Suprapubic skin (tissue), 4 donors: Measurements from ENCODE around the gene SLC16A10.

Experiments used
- CTCF ChIP-seq, 2 donors: fragments of 200-600 bp in 1 of 2; fragments of 450-650 bp in 1 of 2; sonication (generic) in 1 of 2; IDR thresholded peaks; one replicate each; pipeline ENCODE4 v1.5.1; 2016 to 2019; ENCODE audit warnings: antibody characterized with exemption in 2 of 2, mild to moderate bottlenecking in 1 of 2, moderate library complexity in 1 of 2
- EP300 ChIP-seq: sonication (generic); formaldehyde crosslinking; IDR thresholded peaks from one replicate; pipeline ENCODE4 v1.6.1; 2017; ENCODE audit warnings: antibody characterized with exemption
- POLR2A ChIP-seq, 2 donors: fragments of 450-650 bp; IDR thresholded peaks; one replicate each; pipeline ENCODE4 v1.6.1; 2017; ENCODE audit warnings: antibody characterized with exemption in 2 of 2, mild to moderate bottlenecking in 2 of 2, moderate library complexity in 2 of 2
- POLR2AphosphoS5 ChIP-seq, 3 donors: sonication (generic); formaldehyde crosslinking; IDR thresholded peaks; one replicate each; pipeline ENCODE4 v1.6.1; 2017; ENCODE audit warnings: antibody characterized with exemption in 3 of 3

GRCh38 chr6:111184827-111185532 lies 97.7 kb downstream of the SLC16A10 start:
- TF ChIP-seq EP300 (no peak), POLR2AphosphoS5 (IDR thresholded peaks at IDR 0.05) (no peak), CTCF (IDR thresholded peaks at IDR 0.05) (no peak), POLR2A (IDR thresholded peaks at IDR 0.05) (no peak)
